IPS-11a (cell line): Measurements from ENCODE around the gene CTIF.

Experiments used
- H3K4me3 ChIP-seq: one replicate; pipeline ENCODE4 v1.5.1; 2013; ENCODE audit warnings: low read depth, low read length, control low read depth

Gene CTIF

DNA sequence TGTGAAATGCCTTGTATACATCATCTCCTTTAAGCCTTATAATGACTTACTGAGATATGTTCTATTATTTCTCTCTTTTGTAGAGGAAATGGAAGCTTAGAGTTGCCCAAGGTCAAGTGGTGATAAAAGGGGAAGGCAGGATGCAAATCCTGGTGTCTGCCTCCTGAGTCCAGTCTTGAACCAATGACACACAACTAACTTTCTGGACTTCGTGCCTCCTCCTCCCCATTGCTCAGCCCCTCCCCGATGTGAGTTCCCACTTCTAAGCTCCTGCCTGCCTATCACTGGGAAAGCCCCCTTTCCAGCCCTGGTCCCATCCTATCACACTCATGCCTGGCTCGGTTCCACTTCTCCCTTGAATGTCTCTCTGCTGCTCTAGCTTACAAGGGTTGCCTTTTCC lies 6.9 kb upstream of the CTIF start:
- H3K4me3 ChIP-seq, result no peak overlapping the region

DNA sequence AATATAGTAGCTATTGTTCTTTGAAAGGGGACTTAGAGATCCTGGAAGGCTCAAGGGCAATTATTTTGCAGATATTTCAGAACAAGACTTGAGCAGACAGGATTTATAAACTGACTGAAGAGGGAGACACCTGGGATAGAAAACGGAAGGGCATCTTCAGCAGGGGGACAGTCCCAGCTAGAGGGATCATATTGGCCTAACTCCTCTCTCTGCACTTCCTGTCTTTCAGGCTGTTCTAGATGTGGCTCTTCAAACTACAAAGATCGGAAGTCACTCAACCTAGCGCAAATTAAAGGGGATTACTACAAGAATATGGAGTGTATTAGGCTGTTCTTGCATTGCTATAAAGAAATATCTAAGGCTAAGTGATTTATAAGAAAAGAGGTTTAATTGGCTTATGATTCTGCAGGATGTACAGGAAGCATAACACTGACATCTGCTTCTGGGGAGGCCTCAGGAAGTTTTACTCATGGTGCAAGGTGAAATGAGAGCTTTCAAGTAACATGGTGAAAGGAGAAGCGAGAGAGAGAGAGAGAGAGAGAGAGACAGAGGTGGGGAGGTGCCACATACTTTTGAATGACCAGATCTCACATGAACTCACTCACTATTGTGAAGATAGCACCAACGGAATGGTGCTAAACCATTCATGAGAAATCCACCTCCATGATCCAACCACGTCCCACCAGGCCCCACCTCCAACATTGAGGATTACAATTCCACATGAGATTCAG lies 5.3 kb upstream of the CTIF start:
- no peak overlapping the region for H3K4me3 ChIP-seq

DNA sequence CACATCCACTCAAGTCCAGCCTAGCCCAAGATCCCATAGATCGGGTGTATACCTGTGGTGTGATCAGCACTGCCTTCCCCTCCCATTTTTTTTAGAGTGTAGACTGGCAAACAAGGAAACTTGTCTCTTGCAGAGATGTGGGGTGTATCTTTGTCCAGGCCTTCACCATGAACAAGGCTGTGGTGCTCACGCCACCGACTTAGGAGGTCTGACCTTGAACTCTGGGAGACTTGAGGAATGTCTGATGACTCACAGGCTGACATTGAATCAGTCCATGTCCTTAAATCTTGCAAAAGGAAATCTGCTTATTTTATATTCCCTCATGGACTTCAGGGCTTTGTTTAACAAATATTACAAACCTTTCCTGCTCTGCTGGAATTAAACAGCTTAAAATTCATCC lies 4.5 kb upstream of the CTIF start:
- no peak overlapping the region for H3K4me3 ChIP-seq

DNA sequence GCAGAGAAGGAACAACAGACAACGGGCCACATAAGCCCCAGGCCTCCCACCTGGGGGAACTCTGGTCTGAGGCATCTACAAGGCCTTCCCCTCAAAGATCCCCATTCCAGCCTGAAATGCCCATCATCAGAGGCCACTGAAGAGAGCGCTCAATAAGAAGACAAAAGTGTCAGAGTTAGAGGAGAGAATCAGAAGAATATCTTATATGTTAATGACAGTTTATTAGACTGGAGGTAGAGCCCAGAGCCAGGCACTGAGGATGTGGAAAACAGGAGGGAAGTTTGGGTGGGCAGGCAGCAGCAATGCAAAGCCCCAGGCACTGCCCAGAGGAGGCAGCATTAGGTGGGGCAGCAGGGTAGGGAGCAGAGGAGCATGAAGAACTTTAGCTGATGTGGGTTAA lies 2.9 kb upstream of the CTIF start:
- no peak overlapping the region for H3K4me3 ChIP-seq

DNA sequence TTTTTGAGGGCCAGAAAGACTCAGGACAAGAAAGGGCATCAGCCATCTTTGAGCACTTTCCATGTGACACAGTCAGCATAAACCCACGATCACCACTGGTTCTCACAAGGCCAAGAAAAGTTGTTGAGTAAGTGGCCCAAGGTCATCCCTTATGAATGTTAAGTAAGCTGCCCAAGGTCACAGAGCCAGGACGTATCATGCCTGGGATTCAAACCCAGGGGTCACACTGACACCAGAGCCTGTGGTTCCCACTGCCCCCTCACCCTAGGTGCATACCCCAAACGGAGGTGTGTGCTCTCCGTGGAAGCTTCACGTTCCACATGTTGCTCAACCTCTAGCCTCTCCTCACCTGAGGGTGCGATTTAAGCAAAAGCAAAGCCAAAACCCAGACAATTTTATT lies 2.3 kb upstream of the CTIF start:
- no peak overlapping the region for H3K4me3 ChIP-seq

DNA sequence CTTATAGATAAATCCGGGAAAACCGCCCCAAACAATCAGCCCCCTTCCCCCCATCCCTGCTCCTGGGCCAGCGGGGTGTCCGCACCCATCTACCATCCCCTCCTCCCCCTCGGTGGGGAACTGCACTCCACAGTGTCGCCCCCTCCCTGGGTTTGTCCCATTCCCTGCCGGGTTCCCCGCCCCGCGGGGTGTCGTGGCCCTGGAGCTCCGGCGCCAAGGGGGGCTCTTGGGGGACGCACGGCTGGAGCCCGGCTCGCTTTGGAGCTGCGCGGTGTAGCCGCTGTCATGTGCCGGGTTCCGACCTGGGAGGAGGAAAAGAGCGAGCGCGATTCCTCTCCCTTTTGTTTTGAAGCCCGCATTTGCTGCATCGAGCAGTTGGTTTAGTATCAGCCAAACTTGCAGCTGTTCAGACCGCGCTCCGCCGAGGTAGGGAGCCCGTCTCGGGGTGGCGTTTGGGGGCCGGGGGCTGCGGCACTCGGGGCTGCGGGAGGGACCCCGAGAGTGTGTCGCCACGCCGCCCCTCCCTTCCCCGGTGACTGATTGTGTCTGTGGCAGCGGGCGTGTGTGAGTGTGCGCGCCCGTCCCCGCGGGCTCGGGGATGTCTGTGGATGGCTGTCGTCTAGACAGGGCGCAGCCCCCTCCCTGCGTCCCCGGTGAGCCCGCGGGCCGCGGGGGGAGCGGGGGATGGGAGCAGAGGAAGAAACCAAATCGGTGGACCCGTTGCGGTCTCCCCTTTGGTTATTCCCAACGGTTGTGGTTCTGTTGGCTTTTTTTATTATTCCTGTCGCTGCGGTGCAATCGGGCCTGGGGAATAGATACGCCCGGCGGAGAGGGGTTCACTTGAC lies 797 bp downstream of the CTIF start:
- H3K4me3 ChIP-seq, result peak overlapping the region; percentile 74

DNA sequence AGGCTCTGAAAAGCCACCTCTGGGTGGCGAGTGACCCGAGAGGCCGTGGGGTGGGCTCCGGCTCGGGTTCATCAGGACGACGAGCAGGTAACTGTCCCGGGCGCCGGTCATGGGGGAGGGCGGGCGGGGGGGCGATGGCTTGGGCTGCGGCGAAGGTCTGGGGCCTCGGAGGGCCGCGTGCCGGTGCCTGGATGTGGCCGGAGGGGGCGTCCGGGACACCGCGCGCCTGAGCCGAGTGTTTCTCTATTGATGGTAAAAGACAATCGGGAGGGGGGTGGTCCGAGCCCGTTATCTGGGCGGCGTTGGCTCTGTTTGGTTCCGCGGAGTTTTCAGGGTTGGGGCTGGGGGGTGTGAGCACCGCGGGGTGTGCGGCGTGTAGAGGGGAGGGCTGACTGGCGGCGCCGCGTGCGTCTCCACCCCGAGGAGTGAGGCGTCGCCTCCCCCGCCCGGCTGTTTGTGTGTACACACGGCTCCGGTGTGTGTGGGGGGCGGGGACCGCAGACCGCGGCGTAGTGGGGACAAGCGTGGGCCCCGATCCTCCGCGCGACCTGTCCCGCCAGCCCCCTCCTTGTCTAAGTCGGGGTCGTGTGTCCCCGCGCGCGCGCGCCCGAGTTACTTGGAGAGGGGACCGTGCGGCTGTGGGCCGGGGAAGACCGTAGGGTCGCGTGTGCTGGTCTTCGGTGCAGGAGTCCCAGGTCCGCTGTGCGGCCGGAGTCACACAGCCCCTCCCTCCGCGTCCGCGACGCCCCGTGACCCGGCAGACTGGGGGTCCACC lies 1.6 kb downstream of the CTIF start:
- peak overlapping the region; percentile 74 for H3K4me3 ChIP-seq

DNA sequence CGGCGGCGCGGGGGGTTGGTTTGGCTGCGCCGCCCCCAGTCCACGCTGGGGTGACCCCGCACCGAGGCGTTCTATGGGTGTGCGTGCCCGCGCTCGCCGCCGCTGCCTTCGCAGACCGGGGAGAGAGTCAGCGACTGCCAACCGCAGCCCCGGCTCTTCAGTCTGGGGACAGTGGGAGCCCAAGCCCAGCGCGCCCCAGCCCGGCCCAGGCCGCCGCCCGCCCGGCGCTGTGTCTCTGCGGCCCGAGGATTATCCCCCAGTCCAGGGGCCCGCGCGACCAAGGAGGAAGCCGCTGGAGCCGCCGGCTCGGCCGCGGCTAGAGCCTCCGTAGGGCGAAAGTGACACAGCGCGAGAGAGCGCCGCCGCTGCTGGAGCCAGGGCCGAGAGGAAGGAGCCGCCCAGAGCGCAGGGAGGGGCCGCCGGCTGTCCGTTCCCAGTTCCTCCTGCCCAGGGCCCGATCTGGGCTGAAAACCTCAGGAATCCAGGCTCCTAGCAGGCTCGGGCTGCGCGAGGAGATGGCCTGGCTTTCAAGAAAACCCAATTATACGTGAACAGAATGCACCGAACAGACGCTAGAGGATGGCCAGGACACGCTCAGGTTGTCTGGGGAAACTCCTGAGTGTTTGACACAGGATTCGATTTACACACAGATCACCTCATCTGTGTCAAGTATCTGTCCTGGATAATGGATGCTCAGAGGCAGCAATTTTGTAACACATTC lies 2.4 kb downstream of the CTIF start:
- peak overlapping the region; percentile 54 for H3K4me3 ChIP-seq

DNA sequence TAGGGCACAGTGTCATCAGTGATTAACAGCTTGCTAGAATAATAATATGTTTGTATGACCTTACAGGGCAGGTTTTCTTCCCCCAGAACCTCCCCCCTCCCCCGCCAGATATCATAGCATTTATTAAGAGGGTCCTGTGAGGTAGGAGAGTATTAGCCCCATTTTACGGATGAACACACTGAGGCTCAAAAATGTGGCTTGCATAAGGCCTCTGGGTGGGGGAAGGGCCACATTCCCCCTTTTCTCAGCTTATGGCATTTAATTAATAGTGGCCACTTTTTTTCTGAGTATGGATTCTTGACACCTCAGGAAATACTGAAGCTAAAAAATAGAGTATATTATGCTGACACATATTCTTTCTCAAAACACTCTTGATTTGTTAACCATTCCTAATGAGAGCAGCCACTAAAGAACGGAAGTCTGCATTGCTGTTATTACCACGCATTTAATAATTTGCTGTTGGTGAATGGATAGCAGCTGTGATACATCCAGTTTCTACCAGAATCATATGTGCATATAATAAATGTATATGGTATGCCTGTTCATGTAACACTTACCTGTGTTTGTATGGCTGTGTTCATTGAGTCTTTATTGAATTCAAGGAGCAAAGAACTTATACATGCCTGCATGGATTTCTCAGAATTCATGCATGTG lies 3.0 kb downstream of the CTIF start:
- peak overlapping the region; percentile 54 for H3K4me3 ChIP-seq

DNA sequence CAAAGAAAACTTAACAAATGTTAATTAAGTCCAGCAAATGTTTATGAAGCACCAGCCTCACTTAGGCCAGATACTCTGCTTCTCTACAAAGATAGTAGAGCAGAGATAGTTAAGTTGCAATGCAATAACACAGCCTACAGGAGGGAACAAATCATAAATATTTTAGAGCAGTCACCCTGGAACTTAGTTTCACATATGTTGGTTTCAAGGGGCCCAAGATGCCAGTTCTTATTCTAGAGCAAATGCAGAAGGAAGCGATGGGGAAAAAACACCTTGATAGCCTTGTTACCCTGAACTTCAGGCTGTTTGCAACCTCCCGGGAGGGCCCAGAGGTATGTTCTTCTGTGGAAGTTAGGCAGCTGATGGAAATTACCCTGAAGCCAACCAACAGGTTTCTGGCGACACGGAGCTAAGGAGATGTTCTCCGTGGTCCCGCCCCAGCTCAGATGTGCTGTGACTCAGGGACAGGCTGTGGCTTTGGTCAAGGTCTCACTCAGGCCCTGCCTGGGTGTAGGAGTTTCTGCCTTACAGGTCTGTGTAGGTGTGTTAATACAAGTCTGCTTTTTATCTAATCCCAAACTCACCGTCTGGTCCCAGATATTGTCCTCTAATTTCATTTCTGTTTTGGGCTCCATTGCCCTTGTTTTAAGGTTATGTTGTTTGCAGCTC lies 3.8 kb downstream of the CTIF start:
- no peak overlapping the region for H3K4me3 ChIP-seq

DNA sequence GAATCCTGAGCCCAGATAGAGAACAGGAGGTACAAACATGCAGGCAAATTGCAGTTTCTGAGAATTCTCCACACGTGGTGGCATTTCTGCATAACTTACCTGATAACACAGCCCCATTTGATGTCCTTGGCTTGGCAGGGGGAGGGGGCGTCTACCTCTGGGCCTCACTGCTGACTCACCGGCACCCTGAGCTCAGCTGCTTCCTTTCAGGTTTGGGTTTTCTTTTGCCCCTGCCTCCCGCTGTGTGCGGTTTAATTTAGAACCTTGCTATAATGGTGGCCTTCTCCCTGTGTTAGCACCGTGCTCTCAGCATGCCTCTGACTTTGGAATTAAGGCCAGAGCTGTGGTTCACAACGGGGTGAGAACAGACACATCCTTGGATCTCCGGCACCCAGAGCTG lies 4.4 kb downstream of the CTIF start:
- H3K4me3 ChIP-seq, result no peak overlapping the region

DNA sequence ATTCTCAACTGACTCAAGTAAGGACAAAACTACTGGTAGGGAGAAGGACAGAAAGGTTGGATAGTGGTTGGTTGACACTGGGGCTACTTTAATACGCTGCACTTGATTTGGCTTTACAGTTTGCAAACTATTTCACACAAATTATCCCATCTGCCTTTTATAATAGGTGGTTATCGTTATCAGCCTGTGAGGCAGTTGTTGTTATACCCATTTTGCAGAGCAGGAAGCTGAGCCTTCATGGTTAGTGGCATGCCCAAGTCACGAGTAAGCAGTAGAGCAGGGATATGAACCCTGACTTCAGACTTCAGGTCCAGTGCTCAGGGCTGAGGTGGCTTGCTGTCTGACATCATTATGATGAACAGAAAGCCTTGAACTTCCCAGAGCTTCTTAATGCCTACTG lies 5.3 kb downstream of the CTIF start:
- H3K4me3 ChIP-seq, result no peak overlapping the region

DNA sequence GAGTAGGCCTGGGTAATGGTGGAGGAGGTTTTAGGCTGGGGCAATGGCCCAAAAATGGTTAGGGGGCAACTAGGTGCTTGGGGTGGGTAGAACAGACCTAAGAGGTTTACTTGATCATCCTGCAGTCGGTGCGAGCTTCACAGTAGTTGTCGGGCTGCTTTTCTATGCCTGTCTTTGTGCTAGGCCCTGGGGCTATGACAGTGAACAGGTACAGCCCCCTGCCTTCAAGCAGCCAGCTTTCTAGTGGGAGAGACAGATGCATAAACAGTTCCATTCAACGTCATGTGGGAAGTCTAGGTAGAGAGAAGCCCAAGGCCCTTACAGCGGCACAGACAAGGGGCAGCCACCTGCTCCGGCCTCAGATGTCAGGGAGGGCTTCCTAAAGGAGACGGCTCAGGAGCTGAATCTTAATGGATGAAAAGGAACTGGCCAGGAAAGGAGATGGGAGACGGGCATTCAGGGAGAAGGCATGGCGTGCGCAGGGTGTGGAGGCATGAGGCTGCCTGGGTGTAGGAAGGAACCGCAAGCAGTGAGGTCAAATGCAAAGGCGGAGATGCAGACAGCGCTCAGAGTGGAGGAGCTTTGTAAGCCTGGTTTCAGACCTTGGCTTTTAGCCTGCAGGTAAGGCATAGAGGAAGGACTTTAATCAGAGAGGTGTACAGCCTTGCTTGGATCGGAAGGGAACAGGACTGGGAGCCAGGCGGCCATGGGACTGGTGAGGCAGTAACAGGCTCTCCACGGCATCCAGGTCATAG lies 6.0 kb downstream of the CTIF start:
- H3K4me3 ChIP-seq, result no peak overlapping the region

DNA sequence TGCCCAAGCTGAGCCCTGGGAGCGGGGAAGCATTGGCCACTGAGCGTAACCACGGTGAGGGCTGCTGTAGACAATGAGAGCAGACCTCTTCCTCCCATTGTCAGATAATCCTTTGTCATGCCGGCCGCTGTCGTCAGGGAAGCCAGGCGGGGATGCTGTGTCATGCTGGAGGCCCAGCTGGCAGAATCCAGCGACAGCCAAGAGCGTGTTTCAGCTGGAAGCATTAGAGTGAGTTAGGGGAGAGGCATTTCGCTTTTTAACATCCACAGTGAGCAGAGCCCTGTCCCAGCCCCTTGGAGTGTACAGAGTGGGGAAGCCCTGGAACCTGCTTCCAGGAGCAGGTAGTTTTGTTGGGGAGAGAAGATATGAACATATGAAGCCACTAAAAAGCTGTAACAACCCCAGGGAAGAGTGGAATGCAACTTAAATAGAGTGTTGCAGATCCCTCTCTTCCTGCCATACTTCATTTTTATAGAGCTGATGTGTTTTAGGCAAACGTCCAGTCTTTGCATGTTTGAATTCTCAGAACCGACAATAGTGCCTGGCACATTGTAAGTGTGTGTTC lies 7.0 kb downstream of the CTIF start:
- H3K4me3 ChIP-seq, result no peak overlapping the region

DNA sequence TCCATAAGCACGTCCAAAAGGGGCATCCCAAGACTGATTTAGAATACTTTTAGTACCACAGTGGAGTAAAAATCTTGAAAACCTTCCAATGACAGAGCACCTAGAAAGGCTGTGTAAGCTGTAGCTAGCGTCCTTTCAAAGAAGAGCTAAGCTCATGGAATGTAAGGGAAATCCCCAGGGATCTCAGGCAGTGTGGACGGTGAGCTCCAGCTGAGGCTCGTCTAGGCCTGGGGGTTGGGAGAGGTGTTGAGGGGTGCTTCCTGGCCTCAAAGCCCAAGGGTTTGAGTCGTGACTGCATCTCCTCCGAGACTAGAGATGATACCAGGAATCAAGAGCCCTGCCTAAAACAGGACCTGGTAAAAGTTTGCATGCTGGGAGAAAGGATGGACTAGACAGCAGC lies 7.6 kb downstream of the CTIF start:
- H3K4me3 ChIP-seq, result no peak overlapping the region

DNA sequence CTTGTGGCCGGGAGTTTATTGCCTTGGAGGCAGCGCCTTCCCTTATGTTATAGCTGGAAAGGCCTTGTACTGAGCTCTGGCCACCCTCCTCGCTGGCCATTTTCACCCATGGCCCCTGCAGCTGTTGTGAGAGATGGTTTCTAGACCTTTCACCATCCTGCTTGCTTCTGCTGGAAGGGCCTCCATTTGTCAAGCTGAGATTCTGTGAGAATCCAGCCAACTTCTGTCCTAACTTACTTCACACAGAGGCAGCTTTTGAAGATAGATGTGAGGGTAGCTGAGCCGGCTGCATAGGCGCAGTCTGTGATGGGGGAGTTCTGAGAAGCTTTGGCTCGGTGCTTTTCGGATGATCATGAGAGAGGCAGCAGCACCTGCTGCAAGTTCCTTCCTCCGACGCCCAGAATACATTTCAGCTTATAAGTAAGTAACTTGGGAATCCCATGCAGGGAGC lies 8.7 kb downstream of the CTIF start:
- H3K4me3 ChIP-seq, result no peak overlapping the region

DNA sequence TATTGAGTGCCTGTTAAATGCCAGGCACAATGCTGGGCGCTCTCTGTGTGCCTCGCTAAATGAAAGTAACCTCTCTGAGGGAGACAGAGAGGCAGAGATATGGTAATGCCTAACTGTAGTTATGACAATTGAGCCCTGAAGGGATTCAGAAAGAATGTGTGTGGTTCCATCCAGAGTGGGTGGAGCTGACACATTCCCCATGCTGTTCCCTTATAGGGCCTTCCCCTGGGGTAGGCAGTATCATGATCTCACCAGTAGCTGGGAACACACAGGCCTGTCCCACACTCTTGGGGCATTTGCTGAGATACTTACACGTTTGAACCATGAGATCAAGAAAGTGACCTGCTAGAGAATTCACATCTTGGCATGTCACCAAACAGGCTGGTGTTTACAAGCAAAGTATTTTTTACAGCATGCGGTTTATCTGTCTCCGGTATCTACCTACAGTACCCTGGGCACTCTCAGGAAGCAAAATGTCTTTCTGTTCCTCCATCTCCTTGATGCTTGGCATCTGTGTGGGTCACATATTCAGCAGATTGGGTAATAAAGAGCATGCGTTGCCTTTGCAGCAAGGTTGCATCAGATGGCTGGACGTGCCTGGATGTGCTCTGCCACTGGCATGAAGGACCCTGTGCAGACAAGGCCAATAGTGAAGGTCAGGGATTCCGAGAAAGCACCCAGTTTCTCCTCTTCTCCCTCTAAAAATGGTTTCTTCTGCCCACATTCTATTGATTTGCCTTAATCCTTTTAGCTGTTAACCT lies 9.4 kb downstream of the CTIF start:
- no peak overlapping the region for H3K4me3 ChIP-seq

DNA sequence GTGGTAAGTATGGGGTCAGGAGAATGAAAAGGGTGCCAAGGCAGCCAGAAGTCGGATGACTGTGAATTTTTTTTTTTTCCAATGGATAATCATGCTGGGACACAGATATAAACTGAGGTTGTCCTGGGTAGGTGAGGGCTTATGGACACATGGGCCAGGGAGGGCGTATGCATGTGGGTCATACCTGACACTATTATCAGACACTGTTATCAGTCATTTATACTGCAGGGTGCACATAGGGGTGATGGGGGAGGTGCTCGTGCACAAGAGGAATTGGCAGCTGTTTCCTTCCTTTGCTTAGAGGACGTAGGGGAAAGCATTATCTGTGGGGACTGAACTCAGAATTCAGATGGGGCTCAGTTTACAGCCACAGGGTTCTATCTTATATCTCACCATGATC lies 10.1 kb downstream of the CTIF start:
- no peak overlapping the region for H3K4me3 ChIP-seq
